NCI-H69 (cell line): Measurements from ENCODE around the gene SEPSECS.
"Not testable (repeated sequence)": the region's sequence is repeated elsewhere in the genome, so short reads cannot be mapped to it uniquely, and the experiment has no call there.

Experiments used
- DNase-seq: peaks from one replicate; lab custom pipeline; 2025; lab: John Stamatoyannopoulos, UW

SEPSECS gene

GRCh38 chr4:25109511-25109910, 50.7 kb downstream of the SEPSECS start:
- no peak for DNase-seq

- DNase-seq, result no peak
These were observed 51.7 kb downstream of the SEPSECS start for GRCh38 chr4:25108556-25108955.

- peak; percentile 83 for DNase-seq
These were observed 52.3 kb downstream of the SEPSECS start for GRCh38 chr4:25107827-25108516.

GRCh38 chr4:25106363-25107151, 53.7 kb downstream of the SEPSECS start:
- no peak for DNase-seq

- no peak for DNase-seq
These were observed 55.7 kb downstream of the SEPSECS start for GRCh38 chr4:25104591-25104990.

- no peak for DNase-seq
These were observed 56.8 kb downstream of the SEPSECS start for GRCh38 chr4:25103418-25103817.

GRCh38 chr4:25101836-25102235, 58.4 kb downstream of the SEPSECS start:
- no peak for DNase-seq

- DNase-seq, result no peak
These were observed 59.5 kb downstream of the SEPSECS start for GRCh38 chr4:25100710-25101109.

- DNase-seq, result no peak
These were observed 60.2 kb downstream of the SEPSECS start for GRCh38 chr4:25100021-25100555.

GRCh38 chr4:25098964-25099891, 61.0 kb downstream of the SEPSECS start:
- peak; percentile 12 for DNase-seq

GRCh38 chr4:25096981-25097443, 63.2 kb downstream of the SEPSECS start:
- no peak for DNase-seq

- DNase-seq, result no peak
These were observed 63.8 kb downstream of the SEPSECS start for GRCh38 chr4:25096251-25096980.

GRCh38 chr4:25095837-25096236, 64.4 kb downstream of the SEPSECS start:
- DNase-seq, result no peak

- DNase-seq, result no peak
These were observed 68.1 kb downstream of the SEPSECS start for GRCh38 chr4:25092139-25092538.

- no peak for DNase-seq
These were observed 69.7 kb downstream of the SEPSECS start for GRCh38 chr4:25090516-25090915.

- DNase-seq, result no peak
These were observed 71.0 kb downstream of the SEPSECS start for GRCh38 chr4:25089051-25089763.

- DNase-seq, result peak; percentile 22
These were observed 71.9 kb downstream of the SEPSECS start for GRCh38 chr4:25088093-25088952.

- DNase-seq, result no peak
These were observed 74.6 kb downstream of the SEPSECS start for GRCh38 chr4:25085671-25086070.

GRCh38 chr4:25083441-25083840, 76.8 kb downstream of the SEPSECS start:
- DNase-seq, result not testable (repeated sequence)
